ENCODE measurements around the gene FMN2.

The FMN2 gene

DNA sequence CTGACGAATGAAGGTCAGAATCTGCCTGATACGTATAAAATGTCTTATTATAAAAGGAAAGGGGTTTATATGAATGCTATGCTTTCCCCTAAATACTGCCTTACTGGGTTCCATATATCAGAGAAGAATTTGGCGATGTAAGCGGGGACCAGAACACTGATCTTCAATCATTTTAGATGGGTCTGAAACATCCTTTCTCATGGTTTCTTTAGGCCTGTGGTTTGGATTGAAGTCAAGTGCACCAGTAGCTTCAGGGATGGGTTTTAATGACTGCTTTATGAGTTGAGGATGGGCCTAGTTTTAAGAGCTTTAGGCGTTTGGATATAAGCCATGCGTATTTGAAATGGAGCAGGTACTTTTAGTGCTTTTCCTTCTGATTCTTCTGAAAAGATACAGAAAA is 6.9 kb downstream of the FMN2 start:
- no peak for DNase-seq (ENCODE audit: low read depth in 3 of 3)

DNA sequence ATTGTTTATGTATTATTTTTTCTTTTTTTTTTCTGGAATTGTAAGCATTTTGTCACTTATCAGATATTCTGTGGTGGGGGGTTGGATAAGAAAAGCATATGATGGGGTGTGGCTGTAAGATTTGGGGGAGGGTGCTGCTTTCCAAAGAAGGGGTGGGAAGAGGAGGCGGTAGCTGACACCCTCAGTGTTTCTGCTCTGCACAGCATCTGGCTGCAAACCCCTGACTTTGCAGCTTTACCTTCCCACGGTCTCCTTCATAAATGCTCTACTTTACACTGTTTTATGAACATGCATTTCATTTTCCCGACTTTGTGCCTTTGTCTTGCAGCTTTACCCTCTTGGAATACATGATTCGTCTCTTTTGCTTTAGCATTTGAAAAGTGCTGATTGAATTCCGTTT is 7.6 kb downstream of the FMN2 start:
- no peak for DNase-seq (ENCODE audit: low read depth in 3 of 3)

DNA sequence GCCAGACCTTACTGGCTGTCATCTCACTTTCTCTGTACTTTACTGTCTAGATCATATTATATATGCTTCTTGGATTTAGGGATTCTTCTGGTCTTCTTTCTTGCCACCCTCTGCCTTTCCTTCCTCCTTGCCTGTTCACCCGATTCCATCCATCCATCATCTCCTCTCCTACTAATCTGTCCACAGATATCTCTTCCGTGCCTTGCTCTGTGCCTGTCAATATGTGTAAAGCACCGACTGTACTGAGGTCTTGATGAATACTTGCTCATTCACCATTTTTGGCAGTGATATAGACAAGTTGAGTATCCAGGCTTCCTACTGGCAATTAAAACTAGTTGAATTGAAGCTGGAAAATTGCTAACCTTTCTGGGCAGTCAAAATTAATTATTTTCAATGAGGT is 8.1 kb downstream of the FMN2 start:
- DNase-seq (ENCODE audit: low read depth in 3 of 3): no peak

DNA sequence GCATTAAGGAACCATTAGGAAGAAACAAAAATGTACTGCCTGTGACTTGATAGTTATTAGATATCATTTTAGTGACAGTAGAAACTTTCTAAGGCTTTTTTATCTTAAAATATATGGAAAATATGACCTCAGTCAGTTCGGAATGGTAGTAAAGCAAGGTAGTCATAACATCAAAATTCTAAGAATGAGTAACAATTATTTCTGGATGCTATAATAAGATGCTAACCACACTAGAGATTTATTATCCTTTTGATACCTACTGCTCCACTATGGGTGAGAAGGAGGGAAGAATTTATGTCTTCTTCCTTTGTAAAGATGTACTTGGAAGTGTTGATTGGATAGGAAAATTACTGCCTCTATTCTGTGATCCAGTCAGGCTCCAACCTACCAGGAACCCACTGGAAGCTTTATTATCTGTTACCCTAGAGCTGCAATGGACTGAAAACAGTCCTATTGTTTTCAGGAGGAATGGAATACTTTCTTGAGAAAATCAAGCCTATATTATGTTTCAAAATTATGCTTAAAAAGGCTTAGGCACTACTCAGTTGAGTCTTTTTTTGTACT is 8.8 kb downstream of the FMN2 start:
- DNase-seq (ENCODE audit: low read depth in 3 of 3): no peak

DNA sequence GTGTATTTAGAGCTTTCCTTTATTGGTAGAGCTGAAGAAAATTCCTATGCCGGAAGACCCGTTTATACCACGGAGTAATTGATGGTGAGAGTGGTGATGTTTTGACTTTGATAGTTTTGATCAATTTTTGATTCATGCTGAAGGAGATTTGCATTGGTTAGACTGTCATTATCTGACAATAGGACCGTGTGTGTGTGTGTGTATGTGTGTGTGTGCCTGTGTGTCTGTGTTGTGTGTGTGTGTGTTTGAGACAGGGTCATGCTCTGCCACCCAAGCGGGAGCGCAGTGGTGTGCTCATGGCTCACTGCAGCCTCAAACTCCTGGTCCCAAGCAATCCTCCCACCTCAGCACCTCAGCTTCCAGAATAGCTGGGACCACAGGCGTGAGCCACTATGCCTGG is 9.6 kb downstream of the FMN2 start:
- no peak for DNase-seq (ENCODE audit: low read depth in 3 of 3)

DNA sequence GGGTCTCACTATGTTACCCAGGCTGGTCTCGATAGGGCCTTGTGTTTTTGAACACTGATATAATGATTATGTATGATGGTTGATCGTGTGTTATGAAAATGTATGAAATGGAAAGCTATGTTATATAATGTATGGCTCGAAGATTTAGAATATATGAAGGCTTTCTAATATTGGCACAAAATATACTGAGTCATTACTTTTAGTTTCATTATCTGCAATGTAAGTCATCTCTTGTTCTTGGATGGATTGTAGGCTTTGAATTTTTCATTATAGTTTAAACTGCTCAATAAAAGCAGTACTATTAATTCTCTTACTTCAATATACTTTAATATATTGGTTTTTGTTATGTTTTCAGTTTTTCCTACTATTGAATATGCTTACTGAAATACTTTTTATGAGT is 10.1 kb downstream of the FMN2 start:
- DNase-seq (ENCODE audit: low read depth in 3 of 3): no peak

DNA sequence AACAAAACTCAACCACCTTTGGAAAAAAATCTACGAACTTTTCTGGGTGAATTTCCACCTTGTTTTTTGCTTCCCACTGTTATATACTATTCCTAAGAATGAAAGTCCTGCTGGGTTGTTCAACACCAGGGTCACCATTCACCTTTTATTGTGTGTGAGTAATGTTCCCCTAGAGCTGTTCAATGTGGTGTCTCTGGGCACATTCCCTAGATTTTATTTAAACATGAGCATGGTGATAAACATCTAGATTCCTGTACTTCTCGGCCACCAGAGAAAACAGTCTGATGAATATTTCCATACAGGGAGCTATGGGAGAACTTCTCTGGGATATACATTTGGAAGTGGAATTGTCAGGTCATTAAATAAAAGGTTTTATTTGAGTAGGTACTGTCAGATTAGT is 13.0 kb downstream of the FMN2 start:
- no peak for DNase-seq (ENCODE audit: low read depth in 3 of 3)

DNA sequence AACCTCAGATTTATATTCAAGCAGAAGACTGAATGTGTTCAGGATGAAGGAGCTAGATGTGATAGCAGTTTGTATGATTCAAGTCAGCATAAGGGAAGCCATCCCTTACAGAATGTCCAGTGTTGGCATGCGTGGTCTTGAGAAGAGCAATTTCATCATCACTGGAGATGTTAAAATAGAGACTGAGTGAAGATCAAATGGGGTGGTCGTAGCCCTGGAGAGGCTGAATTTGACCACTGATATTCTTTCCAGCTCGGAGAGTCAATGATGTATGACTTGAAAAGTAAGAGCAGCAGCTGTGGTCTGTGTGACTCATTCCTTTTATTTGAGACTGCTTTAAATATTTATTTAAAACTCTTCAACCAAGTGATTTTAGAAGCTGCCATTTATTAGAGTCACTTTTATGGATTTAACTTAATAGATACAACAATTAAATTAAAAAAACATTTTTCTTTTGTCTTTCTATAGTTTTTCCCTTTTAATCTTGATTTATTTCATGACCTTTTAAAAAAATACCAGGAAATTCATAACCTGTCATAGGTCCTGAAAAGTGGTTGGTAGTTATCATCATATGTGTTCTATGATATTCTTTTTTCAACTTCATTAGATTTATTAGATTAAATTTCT is 15.5 kb downstream of the FMN2 start:
- no peak for DNase-seq (ENCODE audit: low read depth in 3 of 3)

DNA sequence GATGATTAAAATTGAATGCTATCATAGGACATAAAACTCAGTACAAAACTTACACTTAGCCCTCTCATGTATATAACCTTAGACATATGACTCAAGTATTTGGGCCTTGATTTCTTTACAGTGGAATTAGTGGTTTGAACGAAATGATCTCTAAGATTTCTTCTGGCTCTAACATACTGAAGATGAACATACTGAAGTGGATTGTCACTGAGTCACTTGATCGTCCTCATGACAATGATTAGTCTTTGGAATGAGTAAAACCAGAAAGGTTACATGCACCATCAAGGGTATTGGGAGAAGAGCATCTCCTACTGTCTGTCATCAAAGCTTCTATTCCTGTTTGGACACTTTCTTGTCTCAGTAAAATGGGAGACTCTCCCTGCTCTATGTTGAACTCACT is 17.4 kb downstream of the FMN2 start:
- no peak for DNase-seq (ENCODE audit: low read depth in 3 of 3)

DNA sequence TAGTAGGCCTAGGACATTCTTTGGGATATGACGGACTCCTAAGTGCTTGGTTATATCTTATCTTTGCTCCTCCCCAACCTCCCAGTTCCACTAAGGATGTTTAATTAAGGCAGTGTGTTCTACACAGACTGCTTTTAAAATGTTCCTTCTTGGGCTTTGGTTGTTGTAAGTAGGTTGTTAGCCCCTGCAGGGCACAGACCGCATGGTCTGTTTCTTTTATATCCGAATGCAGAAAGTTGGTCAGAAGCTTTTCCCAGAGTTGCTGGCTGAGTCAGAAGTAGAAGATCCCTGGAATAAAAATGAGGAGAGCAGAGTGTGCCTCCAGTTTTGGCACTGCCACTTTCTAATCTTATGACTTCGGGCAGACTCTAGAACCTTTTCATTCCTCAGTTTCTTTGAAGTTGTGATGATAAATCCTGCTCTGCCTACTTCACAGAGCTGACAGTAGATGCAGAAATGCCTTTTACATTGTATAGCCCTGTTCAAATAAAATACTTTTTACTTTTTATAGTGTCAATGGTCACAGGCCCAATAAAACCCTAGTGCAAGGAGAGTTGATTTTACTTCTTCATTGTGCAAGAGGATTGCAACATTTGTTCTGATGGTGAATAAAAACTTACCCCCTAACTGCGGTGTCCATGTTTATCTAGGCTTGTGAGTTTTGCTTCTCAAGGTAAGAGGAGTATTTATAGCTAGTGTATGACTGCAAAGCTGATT is 18.4 kb downstream of the FMN2 start:
- DNase-seq (ENCODE audit: low read depth in 3 of 3): no peak

DNA sequence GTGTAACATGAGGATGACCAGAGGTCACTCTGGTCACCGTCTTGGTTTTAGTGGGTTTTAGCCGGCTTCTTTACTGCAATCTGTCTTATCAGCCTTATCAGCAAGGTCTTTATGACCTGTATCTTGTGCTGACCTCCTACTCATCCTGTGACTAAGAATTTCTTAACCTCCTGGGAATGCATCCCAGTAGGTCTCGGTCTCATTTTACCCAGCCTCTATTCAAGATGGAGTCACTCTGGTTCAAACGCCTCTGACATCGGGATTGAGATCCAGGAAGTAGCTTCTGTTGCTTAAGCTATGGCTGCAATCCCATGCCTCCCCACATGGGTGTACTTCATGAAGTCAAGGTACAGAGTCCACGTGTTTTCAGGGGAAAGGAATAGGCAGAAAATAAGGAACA is 19.9 kb downstream of the FMN2 start:
- DNase-seq (ENCODE audit: low read depth in 3 of 3): no peak

DNA sequence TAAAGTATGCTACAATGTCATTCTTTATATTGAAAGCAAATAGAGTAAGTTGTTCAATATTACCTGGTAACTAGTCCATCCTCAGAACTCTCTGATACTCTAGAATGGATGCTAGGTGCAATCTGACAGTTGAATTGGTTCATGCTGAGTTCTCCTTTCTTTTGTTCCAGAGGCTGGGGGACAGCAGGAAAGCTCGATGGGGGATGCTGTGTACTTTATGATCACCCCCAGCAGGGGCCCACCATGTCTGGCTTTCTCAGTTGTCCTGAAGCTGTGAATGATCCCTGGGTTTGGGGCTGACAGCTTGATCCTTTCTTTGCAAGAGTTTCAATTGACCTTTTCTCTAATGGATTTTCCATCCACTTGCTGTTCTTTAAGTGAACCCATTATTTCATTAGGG is 22.5 kb downstream of the FMN2 start:
- no peak for DNase-seq (ENCODE audit: low read depth in 3 of 3)

DNA sequence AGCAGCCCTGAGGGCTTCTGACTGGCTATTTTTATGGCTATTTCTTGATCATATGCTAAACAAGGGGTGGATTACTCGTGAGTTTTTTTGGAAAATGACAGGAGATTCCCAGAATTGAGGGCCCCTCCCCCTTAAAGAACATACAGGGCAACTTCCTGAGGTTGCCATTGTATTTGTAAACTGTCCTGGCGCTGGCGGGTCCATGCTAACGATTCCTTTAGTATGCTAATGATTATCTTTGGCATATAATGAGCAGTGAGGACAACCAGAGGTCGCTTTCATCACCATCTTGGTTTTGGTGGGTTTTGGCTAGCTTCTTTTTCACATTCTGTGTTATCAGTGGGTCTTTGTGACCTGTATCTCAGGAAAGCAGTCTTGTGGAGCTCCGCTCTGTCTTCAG is 24.1 kb downstream of the FMN2 start:
- DNase-seq (ENCODE audit: low read depth in 3 of 3): no peak

DNA sequence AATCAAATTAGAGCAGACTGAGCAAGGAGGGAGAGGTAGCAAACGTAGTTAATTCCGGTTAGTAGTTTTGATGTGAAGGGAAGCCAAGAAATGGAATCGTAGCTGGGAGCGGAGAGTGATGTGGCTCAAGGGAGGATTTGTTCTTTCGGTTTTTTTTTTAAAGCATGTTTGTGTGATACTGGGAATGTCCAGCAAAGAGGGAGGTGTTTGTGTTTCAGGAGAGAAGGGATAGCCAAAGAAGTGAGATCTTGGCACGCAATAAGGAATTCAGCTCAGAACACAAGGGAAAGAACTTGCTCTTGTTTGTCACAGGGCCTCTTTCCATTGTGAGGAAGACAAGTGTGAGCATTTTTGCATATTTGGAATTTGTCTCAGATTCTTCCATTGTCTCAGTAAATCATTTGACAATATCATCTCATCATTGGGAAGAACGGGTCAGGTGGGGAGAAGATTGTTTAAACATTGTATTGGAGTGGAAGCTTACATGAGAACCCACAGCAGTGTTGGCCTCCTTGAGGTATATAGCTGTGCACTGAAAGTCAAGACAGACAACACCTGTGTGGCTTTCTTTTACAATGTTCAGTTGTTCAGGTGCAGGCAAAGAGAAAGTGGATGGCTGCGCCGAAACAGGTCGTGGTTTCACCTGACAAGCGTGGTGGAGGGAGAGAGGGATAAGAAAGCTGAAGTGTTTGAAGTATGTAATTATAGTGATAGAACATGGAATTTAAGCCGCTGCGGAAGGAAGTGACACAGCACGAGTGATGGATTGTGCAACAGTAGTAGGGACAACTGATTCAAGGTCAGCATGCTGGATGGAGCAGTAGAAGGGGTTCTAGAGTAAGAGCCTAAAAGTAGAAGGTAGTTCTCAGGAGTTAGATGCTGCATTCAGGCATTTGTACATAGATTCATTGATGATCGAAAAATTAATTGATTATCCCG is 25.4 kb downstream of the FMN2 start:
- DNase-seq (ENCODE audit: low read depth in 3 of 3): no peak

DNA sequence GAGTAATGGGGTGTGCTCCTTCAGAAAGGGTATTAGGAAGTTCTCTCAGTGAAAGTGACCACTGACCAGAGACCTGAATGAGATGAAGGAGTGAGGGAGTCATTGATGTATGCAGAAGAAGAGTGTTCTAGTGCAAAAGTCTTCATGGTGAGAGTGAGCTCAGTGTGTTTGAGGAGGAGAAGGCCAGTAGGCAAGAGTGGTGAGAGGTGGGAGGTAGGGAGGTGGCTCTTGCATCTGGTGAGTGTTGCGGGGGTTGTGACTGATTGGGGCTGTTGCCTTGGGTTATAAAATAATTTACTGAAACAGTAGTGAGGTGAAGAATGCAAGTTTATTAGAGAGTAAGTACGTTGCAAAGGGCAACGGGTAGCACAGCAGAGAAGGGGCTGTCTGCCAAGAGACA is 26.2 kb downstream of the FMN2 start:
- no peak for DNase-seq (ENCODE audit: low read depth in 3 of 3)

DNA sequence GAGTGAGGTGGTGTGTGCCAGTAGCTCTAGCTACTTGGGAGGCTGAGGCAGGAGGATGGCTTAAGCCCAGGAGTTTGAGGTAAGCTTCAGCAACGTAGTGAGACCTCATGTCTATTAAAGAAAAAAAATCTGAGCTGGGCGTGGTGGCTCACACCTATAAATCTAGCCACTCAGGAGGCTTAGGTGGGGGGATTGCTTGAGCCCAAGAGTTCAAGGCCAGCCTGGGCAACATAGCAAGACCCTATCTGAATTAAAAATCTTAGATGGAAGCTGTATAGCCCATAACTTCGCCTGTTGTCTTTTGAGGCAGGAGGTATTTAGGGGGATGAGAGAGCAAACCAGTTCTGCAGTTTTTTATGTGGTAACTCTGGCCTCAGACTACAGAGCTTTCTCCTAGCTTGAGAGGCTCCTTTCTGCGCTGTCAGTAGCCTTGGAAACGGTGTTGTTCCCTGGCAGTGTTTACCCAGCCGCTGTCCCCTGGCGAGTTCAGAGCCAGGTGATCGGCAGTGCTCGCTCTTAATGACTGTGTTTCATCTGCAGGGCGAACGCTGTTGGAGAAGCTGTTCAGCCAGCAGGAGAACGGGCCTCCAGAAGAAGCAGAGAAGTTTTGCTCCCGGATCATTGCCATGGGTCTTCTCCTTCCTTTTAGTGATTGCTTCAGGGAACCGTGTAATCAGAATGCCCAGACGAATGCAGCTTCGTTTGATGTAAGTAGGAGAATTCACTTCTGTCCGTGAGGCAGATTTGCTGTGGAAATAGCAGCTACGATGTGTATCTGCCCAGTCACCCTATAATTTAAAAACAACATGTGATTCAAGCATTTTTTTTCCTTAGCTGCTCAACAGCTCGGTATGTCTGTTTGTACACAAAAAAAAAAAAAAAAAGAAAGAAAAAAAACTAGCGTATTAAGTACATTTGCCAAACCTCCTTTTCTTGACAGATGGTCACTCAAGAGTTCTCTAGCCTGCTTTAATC is 31.2 kb downstream of the FMN2 start:
- DNase-seq (ENCODE audit: low read depth in 3 of 3): no peak

DNA sequence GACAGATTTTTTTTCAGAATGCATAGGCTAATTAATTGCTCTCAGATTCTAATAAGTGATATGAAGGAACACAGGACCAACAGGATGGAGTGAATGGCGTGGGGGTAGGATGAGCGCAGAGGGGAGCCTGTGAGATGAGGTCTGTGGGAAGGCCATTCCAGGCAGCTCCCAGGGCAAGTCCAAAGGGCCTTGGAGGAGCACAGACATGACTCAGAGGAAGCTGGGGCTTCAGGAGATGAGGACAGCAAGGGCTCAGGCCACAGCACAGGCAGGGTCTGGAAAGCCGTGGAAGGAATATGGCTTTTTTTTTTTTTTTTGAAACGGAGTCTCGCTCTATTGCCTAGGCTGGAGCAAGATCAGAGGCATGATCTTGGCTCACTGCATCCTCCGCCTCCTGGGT is 35.1 kb downstream of the FMN2 start:
- DNase-seq (ENCODE audit: low read depth in 3 of 3): no peak

DNA sequence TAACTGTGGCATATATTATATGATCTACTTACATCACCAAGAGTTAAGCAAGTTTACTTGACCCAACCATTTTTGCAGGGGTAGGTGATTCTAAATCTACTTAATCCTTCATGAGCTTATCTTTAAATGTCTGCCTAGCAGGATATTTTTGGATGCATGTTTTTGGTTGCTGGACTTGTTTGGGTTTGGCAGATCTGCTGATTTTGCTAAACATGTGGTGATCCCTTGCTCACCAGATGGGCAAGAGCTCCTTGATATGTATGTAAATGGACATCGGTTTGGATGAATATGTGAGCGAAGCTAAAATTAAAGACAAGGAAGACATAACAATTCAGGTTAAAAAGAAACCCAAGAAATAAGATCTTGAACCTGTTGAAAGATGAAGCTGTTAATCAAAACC is 36.7 kb downstream of the FMN2 start:
- no peak for DNase-seq (ENCODE audit: low read depth in 3 of 3)

DNA sequence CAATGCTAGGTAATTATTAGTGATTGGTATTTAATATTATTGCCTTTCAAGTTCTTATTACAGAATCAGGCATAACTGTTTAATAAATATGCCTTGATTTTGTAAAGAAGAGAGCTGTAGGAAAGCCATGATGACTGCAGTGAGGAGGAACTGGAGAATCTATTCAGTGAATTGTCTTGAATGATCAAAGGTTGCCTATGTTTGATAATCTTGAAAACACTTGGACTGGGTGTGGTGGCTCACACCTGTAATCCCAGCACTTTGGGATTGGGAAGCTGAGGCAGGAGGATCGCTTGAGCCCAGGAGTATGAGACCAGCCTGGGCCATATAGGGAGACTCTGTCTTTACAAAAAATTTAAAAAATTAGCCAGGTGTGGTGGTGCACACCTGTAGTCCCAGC is 42.4 kb downstream of the FMN2 start:
- DNase-seq (ENCODE audit: low read depth in 3 of 3): no peak

DNA sequence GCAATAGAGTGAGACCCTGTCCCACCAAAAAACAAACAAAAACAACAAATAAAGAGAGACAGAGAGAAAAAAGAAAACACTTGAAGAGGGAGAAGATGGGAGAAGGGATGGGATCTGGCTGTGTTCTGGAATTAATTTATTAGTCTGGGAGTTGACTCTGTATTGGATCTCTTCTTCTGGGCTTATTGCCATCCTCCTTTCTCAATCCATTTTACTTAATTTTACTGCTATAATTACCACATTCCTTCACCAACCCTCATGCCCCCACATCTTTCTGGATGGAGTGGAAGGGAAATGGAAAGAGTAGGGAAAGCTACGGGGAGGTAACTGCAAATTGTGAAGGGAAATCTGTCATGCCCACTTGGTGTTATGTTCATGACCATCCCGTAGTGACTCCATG is 42.9 kb downstream of the FMN2 start:
- no peak for DNase-seq (ENCODE audit: low read depth in 3 of 3)

DNA sequence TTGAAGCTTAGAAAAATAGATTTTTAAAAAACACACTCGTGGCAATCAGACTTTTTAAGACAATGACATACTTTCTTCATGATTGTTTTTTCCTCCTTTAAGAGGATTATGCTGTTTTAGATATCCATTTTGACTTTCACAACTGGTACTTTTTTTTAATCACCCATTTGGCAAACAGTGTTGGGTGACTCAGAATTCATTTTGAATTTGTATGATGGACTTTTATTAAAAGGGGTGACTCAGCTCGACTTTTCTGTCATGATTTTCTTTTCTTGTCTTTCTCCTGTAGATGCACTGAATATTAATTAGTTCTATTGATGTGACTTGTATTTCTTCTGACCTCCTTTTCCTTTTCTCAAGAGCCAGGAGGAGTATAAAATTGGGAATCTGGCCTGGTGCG is 44.7 kb downstream of the FMN2 start:
- no peak for DNase-seq (ENCODE audit: low read depth in 3 of 3)

Data from stimulated activated CD4-positive, alpha-beta T cell treated with anti-CD3 and anti-CD28 coated beads, TNF-alpha, amount 100 ng/mL, for 24 hours (primary cell).